NCI-H2029 treated with DMSO at 0.1 percent for 48 hours (cell line): Measurements from ENCODE around the gene SSR2.
"Not testable (repeated sequence)": the region's sequence is repeated elsewhere in the genome, so short reads cannot be mapped to it uniquely, and the experiment has no call there.

Experiments
- DNase-seq: peaks from one replicate; lab custom pipeline; 2025; lab: John Stamatoyannopoulos, UW

SSR2 gene

DNA sequence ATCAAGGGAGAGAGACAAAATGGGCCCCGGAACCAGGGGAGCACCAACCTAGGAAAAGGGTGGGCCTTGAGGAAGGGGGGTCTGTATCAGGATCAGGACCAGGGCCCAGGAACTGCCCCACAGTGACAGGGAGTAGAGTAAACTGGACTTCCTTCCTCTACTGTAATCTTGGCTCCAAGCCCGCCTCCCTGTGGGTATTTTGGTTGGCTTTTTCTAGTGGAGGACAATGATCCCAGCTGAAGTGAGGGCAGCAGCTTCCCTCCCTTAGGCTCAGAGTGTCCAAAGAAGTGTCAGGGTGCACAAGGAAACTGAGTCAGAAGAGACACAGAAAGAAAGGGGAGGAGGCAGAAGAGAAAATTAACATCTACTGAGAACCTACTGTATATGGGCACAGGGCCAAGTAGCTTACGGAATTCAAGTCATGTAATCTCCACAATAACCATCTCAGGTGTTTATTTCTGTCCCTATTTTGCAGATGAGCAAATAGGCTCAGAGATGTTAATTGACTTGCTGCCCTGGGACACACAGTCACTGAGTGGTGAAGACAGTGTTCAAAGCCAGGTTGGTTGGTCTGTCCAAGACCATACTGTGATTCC, 28.0 kb upstream of the SSR2 start:
- DNase-seq: no peak

DNA sequence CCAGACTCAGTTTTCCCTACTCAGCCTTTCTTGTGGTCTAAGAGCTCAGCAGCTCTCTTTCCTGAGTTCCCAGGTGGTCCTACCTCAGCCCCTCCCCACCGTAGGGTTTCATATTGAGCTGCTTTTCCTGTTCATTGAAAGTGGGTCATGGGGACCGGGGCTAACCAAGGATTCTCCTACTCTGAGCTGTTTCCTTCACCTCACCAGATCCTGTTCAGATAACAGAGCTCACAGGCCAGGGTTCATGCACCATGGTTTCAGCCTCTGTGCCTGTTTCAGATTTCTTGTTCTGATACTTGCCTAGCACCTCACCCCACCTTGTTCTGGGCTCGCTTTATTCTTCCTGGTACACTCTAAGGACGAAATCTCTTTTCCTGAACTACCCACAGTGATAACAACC, 24.3 kb upstream of the SSR2 start:
- DNase-seq: no peak

DNA sequence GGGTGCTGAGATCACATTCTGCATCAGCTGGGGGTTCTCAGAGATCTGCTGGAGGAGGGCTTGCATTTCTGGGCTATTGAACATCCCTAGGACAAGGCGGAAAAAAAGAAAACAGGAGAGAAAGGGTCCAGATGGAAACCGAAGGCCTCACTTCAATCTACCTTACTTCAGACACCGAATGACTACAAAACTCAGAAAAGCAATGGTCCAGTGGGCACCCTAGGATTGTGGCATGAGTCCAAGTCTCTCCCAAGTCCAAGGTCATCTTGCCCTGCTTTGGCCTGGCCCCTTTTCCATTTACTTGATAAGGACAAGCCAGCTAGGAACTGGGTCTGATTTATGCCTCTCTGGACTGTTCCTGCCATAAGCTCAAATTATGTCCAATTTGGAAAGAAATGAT, 22.1 kb upstream of the SSR2 start:
- no peak for DNase-seq

DNA sequence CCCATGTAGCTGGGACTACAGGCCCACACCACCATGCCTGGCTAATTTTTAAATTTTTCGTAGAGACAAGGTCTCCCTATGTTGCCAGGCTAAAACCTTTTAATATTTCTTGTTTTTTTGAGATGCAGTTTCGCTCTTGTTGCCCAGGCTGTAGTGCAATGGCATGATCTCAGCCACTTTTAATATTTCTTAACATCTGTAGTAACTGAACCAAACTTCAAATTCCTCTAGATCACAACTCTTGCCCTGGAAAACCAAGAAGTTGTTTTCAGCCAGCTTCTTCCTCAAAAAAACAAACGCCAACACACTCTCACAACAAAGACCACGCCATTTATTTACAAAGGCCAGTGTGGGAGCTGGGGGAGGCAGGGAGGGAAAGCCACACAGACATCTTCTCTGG, 14.2 kb upstream of the SSR2 start:
- not testable (repeated sequence) for DNase-seq

DNA sequence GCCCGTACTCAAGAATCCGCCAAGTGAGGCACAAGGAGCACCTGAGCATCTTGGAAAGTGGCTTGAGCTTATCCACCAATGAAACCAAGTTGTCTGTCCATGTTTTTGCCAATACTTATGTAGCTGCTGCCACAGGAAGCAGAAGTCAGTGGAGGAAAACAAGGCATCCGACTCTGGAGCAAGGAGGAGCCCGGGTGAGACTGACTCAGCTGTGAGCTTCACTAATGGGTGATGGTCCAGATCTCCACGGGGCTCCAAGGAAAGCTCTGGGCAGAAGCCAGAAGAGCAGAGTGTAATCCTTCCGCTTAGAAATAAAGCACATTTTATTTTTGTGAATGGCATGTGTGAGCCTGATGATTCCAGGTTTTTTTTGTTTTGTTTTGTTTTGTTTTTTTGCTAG, 12.3 kb upstream of the SSR2 start:
- DNase-seq: no peak

DNA sequence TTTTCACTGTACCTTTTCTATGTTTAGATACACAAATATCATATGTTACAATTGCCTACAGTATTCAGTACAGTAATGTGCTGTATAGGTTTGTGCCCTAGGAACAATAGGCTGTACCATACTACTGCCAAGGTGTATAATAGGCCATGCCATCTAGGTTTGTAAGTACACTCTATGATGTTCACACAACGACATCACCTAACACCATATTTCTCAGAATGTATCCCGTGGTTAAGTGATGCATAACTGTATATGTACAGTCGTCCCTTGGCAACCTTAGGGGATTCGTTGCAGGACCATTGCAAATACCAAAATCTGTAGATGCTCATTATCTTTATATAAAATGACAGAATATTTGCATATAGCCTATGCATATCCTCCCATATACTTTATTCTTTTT, 5.8 kb upstream of the SSR2 start:
- no peak for DNase-seq

DNA sequence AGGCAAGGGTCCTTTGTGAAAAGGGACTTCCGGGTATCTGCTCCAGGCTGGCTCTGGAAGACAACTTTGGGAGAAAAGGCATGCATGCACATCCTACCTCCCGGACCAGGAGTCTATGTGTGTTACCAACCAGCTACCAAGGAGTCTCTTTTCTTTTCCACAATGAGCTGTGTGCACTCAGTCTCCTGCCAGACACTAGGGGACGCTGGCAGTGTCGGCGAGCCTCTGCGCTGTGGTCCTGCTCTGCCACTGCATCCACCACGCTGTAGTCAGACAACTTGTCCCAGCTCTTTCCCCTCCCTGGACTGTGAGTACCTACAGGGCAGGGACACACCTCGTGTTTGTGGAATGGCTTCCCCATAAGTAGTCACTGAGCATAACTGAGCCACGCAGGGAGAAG, 5.1 kb upstream of the SSR2 start:
- no peak for DNase-seq

DNA sequence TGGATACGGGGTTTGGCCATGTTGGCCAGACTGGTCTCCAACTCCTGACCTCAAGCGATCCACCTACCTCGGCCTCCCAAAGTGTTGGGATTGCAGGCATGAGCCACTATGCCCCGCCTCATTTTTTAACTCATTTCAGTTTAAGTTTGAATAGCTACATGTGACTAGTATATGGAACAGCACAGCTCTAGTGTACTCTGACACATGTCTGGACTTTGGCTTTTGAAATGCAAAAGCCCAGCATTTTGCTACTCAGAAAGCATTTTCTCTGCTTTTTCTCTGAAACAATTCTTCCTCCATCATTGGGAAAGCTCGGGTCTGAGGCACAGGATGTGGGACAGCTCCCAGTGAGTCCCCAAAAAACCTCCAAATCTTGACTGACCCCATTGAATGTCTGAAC, 4.0 kb upstream of the SSR2 start:
- no peak for DNase-seq

DNA sequence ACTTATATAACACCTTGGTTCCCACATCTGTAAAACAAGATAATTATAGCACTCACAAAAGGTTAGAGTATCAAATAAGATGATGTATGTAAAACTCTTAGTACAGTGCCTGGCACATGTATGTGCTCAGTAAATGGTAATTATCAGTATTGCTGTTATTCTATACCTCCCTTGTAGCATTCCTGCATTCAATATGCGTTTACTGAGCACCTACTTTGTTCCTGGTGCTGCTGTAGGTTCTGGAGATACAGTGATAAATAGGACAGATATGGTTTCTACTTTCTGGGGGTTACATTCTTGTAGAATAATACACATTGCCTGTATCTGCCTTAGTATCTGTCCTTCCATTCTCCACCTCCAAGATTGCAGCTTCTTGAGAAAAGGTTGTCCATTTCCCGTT, 1.2 kb upstream of the SSR2 start:
- no peak for DNase-seq

DNA sequence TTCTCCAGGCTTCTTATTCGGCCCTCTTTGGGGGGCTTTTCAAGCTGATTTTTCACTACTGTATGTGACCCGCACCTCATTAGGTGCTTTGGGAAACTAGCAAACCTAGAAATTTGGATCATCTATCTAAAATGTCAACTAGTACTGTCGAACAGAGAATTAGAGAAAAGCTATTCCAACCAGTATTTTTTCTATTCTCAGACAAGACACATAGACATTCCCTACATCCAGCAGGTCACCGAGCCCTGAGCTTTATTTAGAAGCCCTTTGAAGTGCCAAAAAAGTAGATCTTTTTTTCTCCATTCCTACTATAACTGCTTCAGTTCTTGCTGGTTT, 310 bp upstream of the SSR2 start:
- DNase-seq: no peak

DNA sequence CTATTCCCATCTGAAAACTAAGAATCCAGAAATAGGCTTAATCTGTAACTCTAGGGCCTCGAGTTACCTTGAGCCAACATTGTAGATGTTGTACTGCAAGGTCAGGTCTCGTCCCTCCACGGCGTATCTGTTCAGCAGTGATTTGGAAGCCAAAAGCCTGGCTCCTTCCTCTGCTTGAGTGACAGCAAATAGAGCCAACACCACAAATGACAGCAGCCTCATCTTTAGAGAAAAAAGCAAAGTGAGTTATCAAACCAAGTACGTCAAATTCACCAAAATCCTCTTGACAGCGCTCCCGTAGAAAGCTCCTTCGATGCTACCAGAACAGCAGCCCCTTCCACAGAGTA, 832 bp downstream of the SSR2 start:
- no peak for DNase-seq

DNA sequence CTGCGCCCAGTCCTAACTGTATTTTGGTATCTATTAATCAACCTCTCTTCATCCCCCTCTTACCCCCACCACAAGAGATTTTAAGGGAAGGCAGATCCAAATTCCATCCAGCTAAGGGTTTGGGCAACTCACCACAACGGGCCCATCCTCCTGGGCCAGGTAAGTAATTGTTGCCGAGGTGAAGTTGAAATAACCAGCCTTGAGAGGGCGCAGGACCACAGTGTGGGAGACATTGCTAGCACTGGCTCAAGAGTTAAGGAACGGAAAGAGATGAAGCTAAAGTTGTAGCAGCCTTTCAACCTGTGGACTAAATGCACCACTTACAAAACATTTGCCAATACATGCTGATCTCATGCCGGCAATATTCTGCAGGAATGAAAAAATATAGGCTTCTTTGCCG, 5.9 kb downstream of the SSR2 start:
- no peak for DNase-seq

DNA sequence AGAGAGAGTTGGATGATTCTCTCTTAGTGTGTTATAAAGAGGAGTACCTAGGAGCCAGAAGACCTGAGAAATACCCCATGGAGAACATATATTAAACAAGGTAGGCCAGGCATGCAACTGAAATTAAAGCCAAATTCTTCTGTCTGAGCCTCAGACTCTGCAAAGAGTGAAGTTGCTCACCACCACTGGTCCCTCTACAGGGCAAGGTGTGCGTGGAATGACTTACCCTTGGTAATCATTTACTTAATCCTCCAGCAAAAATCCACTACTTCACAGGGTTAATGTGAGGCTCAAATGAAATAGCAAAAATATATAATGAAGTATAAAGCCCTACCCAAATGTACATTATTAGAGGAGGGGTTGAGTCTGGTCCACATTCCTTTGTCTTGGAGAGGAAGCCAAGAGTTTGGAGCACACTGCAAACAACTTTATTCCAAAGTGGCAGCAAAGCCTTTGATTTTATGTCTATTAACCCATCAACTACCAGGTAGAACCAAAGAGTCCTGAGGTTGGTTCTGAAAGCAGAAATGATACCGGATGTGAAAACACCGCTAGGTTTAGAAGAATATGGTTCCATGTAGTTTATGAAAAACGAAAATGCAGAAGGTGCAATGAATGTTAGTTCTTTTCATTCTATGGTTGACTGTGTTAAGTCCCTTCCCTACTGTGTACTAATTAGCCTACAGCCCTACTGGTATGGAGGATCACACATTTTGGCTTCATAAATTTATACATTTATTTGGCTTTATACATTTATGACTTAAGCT, 8.5 kb downstream of the SSR2 start:
- no peak for DNase-seq

DNA sequence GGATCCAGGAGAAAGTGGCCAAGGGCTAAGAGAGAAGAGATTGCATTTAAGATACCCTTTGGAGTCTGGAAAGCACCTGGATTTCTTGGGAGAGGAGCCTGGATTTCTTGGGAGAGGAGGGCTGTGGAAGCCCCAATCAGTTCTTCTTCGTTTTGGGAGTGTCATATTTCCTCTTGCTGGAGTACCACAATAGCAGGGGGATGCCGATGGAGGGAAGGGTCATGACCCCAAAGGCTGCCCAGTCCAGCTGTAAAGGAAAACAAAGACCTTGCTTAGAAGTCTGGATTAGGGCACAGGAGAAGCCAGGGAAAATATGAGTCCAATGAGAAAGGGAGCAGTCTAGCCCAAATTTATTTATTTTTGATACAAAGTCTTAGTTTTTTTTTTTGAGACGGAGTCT, 11.3 kb downstream of the SSR2 start:
- DNase-seq: no peak

DNA sequence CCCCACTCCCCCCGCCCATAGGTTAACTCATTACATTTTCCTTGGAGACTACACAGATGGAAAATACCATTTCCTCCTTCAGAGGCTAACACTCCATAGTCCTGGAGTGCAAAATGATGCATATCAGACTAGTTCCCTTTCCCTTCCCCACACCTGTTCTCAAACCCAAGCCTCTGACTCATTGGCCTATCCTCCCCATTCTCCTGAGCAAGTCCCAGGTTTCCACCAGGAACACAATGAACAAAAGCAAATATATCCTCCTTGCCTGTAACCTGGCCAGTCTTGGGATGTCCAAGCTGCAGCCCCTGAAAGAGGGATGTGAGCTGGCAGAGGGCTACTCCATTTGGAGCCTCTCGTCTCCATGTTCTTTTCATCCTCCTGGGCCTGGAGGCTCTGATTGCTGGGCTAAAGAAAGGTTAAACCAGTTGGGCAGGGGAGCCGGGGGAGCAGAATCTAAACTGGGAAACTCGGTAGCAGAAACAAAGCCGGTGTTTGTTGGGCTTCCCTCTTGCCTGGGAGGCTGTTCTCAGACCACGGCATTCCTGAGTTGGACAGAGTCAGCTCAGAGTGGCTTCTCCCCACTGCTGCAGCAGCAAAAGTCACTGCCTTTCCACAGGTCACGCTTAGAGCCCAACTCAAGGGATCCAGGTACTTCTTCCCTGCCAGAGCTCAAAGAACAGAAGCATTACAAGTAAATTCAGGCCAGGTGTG, 13.9 kb downstream of the SSR2 start:
- DNase-seq: no peak

DNA sequence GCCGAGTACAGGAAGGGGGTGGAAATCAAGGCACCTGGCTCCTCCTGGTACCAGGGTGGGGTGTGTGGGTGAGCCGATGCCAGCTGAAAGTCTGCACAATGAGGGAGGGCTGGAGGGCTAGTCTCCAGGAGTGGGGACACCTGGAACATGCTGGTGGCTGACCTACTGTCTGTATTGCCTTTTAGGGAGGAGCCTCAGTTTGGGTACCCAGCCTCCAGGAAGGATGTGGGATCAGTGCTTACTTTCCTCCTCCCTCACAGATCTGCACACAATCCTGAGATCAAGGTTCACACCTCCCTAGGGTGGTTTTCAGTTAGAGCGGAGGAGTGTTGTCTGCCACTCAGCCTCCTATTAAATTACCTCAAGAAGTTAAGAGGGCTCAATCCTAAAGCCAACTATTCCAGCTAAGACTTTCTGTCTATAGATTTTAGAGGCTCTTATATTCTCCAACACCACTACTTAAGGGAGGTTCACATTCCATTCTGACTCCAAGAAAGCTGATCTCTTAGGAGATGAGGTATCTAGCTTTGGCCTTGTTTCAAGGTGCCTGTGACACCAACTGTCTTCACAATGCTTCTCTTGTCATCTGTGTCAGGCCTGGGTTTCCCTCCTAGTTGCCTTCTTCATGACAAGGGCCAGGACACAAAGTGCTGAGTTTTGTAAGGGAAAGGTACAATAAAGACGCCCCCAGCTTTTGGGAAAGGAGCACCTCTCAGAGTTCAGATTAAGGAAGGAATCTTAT, 15.7 kb downstream of the SSR2 start:
- no peak for DNase-seq

DNA sequence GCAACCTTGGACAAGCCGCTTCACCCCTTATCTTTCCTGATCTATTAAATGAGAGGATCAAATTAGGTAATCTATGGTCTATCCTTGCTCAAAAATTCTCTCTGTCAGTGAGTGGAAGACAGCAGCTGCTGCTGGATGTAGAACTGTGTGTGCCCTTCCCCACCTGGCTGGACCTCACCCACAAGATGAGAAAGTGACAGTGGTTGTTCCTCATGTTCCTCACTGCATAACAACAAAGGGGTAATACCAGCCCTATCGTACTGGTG, 16.9 kb downstream of the SSR2 start:
- no peak for DNase-seq

DNA sequence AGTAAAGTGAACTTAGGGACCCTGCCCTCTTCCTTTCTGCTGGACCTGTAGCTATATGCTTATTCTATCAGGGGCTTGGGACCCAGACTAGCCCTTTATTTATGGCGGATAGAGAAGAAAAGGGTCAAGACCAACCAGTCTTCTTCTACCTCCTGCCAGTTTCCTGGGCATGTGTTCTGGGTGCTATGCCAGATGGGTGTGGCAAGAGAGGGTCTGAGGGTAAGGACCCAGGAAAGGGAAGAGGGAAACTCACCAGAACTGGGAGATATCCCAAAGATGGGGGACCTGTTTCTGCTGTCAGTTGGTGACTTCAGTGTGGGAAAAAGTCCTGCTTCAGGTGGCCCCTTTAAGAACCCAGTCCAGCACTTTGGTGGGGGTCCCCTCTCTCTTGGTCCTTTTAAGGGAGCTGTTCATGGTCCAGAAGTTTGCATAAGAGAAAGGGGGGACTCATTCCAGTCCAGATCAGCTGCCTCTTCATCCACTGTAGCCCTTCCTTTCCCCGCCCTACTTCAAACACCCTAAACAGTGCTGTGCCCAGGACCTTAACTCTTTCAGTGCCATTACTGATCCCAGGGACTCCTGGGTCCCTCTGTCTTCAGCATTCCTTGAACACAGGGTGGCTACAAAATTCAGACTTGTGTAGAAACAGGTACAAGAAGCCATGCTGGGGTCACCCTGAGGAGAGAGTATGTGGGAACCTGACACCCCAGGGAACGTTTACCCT, 18.4 kb downstream of the SSR2 start:
- no peak for DNase-seq

DNA sequence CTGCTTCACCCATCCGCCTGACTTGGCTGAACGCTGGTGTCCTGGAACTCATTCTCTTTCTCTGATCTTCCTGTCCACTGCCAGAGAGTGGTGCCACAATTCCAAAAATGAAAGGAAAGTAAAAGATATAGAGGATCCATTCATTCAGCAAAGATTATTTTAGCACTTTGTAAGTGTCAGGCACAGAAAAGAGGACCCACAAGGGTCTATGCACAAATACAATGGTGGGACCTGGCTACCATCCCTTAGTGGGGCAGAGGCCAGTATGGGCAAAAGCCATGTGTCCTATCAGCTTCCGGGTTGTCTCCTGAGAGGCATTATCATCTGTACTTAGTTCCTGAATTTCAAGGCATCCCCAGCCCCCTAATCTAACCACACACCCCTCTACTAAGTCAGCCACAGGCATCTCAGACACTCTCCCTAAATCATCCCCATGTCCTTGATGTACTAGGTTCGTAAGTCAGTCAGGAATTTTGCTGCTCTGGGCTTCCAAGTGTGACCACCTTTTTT, 19.0 kb downstream of the SSR2 start:
- DNase-seq: no peak

DNA sequence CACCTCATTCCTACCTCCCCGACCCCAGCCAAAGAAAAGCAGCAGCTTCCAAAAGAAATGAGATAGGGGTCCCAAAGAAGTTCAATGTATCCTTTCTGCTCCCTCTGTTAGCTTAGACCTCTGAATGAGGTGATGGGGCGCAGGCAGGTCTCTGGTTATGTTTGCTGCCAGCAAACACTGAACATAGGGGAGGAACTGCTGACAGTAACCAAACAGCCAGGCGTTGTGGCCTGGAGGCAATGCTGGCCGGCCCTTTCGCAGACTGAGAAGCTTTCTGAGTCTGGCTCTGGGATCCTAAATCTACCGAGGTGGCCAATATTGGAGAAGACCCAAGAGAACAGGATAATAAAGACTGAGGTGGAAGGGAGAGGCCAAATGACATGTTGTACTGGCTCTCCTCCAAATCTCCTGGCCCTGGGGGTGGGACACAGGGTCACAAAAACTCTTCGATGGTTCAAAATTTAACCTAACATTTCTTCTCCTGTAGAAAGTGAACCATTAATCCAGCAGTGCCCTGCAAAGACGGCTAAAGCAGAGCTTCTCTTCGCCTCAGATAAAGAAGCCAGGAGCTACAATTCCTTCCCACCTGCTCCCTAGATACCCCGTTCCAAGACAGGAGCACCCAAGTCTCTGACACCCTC, 19.6 kb downstream of the SSR2 start:
- no peak for DNase-seq

DNA sequence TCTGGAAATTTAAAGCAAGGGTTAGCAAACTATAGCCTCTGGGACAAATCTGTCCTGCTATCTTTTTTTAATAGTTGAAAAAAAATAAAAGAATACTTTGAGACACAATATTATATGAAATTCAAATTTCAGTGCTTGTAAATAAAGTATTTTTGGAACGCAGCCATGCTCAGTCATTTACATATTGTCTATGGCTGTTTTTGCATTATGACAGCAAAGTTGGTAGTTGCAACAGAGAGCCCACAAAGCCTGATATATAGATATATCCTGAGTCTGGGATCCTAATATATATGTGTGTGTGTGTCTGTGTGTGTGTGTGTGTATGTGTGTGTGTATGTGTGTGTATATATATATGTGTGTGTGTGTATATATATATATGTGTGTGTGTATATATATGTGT, 20.8 kb downstream of the SSR2 start:
- no peak for DNase-seq

DNA sequence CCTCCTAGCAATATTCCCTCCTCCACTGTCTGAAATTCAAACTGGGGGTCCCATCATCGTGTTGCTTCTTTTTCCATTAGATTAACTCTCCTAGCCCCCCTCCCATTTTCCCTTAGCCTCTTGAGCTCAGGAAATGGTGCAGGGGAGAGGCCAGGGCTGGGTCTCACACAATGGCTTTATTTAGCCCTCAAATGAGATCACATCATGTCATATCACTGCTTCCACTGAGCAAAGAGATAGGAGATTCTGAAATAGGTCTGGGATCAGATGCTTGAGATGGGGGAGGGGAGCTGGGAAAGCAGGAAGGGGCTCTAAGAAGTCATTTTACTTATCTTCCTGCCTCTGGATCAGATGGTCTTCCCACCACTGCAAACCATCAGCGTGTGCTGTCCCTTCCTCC, 24.6 kb downstream of the SSR2 start:
- DNase-seq: no peak
